NCI-H2107 (cell line): ENCODE results near the gene TTBK2.

Experiments
- DNase-seq: peaks from one replicate; lab custom pipeline; 2025; lab: John Stamatoyannopoulos, UW

Gene TTBK2

GRCh38 chr15:42760759-42761158 is 159.8 kb downstream of the TTBK2 start:
- no peak for DNase-seq

GRCh38 chr15:42759093-42759492 is 161.5 kb downstream of the TTBK2 start:
- no peak for DNase-seq

DNA sequence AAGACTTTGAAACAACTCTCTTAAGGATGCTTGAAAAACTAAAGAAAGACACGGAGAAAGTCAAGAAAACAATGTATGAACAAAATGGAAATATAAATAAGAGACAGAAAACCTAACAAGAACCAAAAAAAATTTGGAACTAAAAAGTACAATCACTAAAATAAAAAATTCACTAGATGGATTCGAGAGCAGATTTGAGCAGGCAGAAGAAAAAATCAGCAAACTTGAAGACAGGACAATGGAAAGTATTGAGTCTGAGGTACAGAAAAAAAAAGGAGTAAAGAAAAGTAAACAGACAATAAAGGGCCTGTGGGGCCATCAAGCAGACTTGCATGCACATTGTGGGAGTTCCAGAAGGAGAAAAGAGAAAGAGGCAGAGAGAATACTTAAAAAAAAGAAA is 170.3 kb downstream of the TTBK2 start:
- no peak for DNase-seq

- DNase-seq, result no peak
Observed at GRCh38 chr15:42749266-42749665, 171.3 kb downstream of the TTBK2 start.

DNA sequence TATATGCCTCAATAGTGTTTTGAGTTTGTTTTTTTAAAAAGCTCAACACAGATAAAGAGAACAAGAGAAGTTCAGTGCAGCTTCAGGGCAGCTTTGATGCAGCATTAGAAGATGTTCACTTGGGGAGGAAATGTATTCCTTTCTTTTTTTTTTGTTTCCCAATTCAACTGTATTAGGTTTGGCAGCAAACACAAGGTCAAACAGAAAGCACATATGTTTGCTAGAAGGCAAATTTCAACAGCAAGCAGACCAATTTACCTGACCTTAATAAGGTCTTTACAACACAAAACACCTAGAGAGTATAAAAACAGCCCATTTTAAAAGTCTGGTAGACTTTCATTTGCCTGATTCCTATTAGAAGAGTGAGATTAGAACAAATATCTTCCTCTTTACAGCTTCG is 176.4 kb downstream of the TTBK2 start:
- no peak for DNase-seq

- no peak for DNase-seq
Observed at GRCh38 chr15:42742149-42742548, 178.4 kb downstream of the TTBK2 start.

DNA sequence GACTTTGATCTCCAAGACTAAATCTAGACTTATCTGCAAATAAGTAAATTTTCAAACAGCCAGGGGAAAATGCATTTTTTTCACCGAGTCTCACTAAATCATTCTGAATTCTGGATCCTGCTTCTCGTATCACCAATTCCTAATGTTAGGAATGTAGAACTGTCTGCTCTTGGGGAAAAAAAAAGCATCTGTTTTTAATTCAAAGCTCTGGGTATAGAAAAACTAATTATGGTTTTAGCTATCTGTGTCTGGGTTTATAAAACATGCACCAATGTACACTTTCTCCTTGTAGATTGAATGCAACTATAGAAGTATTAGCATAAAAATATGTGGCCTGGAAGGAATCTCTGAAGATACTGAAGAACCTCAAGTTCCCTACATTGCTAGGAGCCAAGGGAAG is 178.9 kb downstream of the TTBK2 start:
- no peak for DNase-seq

DNA sequence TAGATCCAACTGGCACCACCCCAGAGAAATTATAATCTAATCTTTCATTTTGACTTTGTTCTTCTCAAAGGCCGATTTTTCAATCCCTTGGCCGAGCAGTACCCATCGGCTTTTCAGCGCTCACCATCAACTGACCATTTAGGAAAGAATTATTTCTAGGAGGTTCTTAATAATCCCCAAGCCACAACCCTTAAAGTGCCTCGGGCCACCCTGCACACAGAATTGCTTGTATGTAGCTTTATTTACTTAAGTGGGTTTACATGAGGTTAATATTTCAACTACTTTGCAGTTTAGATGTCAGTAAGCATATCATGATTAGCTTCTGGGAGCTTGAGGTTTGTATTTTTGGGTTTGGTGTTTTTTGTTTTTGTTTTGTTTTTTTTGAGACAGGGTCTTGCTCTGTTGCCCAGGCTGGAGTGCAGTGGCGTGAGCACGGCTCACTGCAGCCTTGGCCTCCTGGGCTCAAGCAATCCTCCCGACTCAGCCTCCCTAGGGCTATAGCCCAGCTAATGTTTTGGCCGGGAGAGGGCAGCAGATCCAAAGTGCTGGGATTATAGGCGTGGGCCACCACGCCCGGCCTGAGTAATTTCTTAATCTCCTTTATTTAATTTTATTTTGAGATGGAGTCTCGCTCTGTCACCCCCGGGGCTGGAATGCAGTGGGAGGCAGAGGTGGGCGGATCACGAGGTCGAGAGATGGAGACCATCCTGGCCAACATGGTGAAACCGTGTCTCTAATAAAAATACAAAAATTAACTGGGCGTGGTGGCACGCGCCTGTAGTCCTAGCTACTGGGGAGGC is 182.8 kb downstream of the TTBK2 start:
- DNase-seq, result no peak

DNA sequence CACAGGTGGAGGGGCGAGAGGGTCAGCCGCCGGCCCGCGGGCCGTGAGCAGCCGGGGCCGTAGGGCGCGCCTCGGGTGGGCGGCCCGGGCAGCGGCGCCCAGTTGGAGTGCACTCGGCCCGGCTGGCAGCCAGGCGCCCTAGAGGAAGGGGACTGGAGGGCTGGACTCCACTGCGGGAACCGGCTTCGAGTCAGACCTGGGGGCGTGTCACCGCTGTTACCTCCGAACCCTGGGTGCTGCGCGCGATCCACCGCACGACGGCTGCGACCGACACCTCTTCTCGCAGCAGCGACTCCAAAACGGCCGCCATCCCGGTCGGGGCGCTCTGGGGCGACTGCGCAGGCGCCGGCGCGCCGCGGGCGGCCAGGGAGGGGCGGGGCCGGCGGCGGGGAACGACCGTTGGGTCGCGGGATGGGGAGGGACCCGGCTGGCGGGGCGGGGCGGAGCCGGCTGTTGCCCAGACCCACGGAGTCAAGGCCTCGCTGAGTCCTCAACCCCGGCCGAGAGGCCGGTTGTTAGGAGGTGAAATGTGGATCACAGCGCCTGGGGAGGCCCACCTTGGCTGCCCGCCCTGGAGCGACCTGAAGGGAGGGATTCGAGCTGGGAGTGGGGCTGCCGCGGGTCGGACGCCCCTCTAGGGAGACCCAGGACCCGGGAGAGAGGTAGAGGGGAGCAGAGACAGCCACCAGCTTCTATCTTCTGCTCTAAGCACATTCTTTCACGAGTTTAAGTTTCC is 183.6 kb downstream of the TTBK2 start, which contains the start of gene CDAN1:
Gene CDAN1 (minus strand): TSS at position 336 of the 736 bp plus-strand sequence. CDS start 26 bp downstream, at position 310.
- DNase-seq, result peak; percentile 56

DNA sequence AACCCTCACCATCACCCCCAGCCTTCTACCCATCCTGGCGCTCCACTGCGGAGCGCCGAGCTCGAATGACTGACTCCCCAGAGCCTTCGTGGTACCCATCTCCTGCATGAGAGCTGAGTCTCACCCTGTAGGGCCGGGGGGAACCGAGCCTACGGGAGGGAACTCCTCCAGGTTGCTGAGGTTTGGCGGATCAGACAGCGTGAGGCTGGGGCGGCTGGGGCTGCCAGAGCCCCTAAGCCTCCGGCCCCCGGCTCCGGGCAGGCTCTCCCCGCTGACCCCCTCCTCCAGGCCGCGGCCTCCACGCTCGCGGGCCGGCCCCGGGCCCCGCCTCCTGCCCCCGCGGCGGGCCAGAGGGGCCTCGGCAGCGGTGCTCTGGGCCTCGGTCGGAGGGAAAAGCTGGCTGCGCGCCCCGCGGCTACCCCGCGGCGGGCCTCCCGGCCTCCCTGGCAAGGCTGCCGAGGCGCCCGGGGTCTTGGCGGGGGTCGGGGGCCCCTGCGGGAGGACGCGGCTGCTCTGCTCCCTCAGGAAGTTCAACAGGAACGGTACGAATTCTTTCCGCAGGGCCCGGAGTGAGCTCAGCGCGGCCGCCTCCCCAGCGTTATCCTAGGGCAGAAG is 184.3 kb downstream of the TTBK2 start:
- DNase-seq, result no peak

DNA sequence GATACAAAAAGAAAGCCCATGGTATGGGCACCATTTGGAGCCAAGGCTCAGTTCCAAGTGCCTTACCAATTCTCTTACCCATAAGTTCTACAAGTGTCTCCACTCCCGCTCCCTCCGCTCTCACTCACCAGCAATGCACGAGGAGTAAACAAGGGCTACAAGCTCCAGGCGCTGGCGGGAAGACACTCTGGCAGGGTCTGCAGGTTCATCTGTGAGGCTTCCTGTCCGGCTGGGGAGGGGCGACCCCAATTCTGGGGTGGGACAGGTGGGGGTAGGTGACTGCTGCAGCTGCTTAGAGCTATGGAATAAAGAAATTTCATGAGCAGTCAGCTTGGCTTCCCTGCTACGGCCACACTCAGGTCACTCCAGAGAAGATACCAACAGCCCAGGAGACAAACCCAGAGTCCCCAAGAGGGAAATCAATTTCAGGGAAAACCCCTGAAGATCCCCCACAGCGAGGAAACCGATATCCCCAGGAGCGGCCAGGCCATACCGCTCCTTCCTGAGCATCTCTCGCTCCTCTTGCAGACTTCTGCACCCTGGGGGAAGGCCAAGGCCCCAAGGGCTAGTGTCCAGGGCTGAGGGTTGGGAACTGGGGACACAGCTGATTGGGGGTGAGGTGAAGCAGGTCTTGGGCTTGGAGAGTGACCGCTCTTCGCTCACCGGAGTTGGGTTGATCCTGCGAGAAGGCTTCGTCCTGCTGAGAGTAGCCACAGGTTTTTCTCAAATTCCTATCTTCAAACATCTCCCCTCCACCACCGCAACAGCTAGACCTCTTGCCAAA is 185.0 kb downstream of the TTBK2 start:
- DNase-seq, result no peak

DNA sequence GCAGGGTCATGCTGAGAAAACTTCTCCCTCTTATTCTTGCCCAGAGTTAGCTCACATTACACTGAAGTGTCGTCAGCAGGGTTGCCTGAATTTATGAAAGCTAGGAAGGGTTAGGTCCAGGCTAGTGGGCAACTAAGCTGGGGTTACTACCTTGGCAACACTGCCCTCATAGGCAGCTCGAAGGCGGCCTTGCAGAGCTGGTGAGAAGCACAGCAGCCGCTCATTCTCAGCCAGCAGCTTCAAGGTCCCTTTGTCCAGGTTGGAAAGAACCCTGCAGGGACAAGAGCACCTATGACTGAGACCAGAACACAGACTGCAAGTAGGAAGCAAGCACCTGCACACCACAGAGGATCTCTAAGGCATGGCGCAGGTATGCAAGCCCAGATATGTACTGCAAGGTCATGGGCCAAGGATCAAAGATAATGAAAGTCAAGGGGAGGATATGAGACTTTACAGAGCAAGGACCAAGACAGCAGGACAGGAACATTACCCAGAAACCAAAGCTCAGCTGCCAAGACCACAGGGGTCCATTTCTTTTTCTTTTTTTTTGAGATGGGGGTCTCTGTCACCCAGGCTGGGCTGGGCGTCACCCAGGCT is 186.4 kb downstream of the TTBK2 start:
- DNase-seq, result no peak

DNA sequence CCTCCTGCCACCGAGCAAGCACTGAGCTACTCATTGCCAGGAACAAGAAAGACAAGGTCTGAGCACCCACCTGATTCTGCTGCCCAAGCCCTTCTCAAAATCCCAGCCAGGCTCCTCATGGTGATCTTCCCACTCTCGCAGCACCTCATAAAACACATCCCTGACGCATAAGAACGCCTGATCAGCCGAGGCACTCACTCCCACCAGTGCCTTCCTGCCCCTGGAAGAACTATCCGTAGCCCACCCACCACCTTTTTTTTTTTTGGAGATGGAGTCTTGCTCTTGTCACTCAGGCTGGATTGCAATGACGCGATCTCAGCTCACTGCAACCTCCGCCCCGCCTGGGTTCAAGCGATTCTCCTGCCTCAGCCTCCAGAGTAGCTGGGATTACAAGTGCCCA is 187.6 kb downstream of the TTBK2 start:
- DNase-seq, result no peak

- DNase-seq, result no peak
Observed at GRCh38 chr15:42732095-42732827, 188.3 kb downstream of the TTBK2 start.

DNA sequence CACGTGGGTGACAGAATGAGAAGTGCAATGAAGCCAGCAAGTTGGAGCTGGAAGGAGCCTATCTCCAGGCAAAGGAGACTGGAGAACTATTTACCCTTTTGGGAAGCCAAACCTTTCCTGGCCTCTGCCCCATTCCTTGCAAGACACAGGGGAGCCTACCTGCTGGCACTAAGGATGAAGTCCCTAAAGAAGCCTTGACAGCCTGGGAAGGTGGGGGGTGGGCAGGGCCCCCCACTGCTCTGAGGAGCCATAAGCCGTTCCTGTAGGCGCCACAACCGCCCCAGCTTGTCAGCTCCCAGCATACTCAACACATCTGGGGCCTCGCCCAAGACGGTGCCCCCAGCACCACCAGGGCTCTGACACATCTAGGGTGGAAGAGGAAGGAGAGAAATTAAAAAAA is 189.1 kb downstream of the TTBK2 start:
- no peak for DNase-seq

- no peak for DNase-seq
Observed at GRCh38 chr15:42730536-42730935, 190.0 kb downstream of the TTBK2 start.

- no peak for DNase-seq
Observed at GRCh38 chr15:42730135-42730534, 190.4 kb downstream of the TTBK2 start.

DNA sequence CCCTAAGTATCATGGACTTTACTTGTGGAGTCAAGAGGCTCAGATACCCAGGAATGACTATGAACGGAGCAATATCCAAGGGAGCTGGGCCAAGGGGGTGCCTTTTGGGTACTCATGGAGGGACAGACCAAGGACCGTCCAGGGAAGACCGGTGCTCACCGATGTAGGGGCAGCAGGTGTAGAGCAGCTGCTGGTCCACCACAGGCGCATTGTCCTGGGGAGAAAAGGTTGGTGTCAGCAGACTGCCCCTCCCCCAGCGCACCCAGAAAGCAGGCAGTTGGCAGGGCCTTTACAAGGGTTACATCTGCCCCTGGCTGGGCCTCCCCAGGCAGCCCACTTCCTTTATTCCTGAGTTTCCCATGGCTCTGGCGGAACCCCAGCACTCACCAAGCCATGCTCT is 191.2 kb downstream of the TTBK2 start:
- no peak for DNase-seq

DNA sequence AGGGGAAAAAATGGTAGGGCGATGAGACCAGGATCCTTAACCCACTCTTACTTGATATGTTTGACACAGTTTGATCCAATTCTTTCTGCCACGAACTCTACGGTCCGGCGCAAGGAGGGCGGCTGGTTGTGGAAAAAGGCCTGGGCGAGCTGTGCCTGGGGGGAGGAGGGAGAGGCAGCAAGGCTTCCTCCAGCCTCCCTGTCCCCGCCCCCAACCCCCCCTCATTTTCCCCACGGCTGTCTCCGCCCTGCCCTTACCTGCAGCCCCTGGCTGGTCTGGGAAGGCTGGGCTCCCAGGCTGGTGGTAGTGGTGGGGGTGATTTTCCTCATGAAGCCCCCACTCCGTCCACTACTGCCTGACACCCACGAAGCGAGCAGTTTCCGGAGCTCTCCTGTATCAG is 191.6 kb downstream of the TTBK2 start:
- no peak for DNase-seq

DNA sequence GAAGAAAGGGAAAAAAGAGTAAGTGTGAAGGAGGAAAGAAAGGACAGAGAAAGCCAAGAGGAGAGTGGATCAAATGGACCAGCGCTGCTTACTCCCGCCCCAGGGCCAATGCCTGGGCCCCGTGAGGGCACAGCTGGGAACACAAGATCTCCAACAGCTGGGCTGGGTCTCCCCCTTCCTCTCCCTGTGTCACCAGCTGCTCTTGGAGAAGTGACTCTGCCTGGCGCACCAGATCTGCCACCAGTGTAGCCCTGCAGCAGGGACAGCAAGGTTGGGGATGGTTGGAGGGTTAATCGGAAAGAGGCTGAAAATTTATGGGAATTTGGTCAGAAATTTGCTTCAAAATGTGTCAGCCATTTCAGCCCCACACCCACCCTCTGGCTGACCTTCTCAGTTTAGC is 192.0 kb downstream of the TTBK2 start:
- DNase-seq, result no peak

DNA sequence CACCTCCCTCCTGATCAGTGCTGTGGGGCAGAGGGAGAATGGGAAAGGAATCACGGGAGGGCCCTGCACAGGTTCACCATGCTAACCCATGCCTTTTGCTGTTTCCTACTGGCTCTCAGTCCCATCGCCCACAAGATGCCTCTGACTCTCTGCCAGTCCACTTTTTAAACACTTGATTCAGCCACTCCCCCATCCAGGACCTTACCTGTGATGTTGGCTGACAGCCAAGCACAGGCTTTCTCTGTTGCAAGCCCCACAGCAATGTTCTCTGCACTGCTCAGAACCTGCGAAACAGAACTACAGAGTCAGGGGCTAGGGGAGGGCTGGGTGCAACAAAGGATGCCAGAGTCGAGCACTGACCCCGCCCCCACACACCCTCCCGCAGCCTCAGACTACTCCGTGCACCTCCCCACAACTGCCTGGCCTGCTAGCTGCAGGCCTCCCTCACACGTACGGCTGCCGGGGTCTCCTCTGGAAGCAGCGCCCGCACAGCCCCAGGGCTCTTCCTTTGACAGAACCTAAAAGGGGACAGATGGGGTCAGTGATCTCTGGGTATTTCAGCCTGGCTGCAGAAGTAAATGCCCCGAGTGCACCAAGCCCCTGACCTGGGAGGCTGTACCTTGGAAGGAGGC is 192.7 kb downstream of the TTBK2 start:
- DNase-seq, result no peak
